VCaP (cell line): ENCODE data around the gene TBC1D1.

Experiments
- H3K27ac ChIP-seq: fragments of 450-650 bp; 2 replicates; pipeline ENCODE4 v1.5.1; 2017
- TF ChIP-seq, protein P1 (sequence below): fragments of 450-650 bp; conservative IDR thresholded peaks from 2 replicates; pipeline ENCODE4 v1.5.1; 2017; ENCODE audit warnings: mild to moderate bottlenecking, moderate library complexity

TBC1D1 gene

DNA sequence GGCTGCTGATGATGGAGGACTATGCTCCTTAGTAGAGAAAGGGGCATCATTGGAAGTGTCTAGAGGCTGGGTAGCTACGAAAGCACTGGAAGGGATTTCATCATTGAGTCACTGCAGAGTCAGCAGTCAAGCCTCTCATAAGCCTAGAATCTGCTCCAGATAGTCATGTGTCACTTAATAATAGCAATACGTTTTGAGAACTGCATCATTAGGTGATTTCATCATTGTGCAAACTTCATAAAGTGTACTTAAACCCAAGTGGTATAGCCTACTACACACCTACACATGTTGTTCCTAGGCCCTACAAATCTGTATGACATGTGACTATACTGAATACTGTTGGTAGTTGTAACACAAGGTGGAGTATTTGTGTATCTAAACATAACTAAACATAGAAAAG lies 234.9 kb downstream of the TBC1D1 start:
- H3K27ac ChIP-seq: no peak overlapping the region
- TF ChIP-seq, protein P1, sequence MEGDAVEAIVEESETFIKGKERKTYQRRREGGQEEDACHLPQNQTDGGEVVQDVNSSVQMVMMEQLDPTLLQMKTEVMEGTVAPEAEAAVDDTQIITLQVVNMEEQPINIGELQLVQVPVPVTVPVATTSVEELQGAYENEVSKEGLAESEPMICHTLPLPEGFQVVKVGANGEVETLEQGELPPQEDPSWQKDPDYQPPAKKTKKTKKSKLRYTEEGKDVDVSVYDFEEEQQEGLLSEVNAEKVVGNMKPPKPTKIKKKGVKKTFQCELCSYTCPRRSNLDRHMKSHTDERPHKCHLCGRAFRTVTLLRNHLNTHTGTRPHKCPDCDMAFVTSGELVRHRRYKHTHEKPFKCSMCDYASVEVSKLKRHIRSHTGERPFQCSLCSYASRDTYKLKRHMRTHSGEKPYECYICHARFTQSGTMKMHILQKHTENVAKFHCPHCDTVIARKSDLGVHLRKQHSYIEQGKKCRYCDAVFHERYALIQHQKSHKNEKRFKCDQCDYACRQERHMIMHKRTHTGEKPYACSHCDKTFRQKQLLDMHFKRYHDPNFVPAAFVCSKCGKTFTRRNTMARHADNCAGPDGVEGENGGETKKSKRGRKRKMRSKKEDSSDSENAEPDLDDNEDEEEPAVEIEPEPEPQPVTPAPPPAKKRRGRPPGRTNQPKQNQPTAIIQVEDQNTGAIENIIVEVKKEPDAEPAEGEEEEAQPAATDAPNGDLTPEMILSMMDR: no peak

DNA sequence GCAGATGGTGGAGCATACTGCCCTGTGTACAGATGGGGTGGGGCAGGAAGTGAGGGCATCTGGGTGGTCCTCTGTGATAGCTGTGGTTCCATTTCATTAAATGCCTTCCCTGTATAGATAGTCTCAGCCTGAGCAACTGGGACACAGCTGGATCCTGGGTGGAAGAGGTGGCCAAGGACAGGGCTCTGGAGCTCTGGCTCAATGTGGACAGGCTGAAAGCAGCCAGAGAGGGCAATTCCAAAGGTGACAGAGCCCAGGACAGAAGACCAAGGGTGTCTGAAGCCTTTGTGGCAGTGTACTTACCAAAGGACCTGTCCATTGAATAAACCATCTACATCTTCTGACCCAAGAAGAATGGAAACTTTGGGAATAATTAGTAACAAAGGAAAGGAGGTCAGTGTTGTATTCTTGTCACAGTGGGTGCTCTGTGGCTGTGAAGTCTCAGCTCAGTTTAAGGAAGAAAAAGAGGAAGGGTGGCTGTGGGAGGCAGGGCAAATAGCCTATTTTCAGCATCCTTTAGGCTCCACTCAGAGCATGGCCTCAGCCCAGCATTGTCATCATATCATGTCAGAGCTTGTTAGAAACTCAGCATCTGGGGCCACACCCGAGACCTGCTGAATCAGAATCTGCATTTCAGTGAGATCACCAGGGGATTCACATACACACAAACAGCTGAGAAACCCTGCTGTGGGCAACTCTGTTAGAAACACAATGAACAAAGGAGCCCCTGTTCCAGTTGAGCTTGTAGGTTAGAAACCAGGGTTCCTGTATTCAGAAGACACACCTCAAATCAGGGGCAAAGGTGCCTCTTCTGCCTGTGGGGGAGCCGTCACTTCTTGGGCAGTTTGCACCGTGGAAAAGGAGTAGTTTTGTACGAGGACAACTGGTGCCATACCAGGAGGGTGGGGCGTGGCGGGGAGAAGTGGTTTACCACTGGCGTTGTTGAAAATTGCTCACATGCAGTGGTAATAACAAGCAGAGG lies 237.9 kb downstream of the TBC1D1 start:
- TF ChIP-seq, protein P1: no peak
- no peak overlapping the region for H3K27ac ChIP-seq

DNA sequence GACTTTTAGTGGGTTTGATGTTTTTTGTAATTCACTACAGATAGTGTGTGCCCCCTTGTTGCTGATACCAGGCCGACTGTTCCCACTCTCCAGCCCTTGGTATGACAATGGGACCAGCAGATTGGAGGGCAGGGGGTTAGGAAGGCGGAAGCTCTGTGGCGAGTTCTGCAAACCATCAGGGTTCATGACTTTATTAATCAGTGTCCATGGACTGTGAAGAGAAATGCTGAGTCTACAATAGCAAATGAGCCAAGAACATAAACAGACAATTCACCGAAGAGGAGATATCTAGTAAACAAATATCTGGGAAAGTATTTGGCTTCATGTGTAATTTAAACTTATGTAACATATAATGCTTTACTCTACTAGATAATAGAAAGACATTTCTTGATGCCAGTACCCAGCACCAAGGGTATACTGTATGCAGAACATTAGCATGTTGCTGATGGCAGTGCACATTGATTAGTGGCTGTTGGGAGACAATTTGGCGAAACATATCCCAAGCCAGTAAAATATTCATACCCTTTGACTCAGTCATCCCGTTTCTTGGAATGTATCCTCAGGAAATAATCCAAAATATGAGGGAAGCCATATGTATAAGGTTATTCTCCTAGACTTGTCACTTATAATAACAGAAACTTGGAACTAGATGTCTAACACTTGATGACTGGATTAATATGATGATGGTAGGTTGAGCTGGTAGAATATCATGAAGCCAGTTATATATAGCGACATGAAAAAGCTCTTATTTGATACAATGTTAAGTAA lies 238.8 kb downstream of the TBC1D1 start:
- no peak overlapping the region for H3K27ac ChIP-seq
- TF ChIP-seq, protein P1: no peak

DNA sequence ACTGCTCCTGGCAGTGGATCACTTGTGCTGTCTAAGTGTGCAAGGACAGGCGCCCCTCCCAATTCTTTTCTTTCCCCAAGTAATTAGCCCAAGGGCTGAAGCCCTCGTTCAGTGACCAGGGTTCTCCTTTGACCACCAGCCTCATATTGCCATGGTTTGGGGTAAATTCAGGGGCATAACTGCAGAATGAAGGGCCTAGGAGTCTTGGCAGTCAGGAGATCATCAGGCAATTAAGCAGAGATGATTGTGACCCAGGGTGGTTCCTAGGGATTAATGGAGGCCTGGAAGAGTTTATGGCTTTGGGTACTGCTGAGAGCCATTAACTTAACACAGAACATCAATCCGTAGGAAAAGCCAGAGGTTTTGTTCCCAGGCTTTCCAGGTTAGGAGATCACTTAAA lies 240.0 kb downstream of the TBC1D1 start:
- H3K27ac ChIP-seq: no peak overlapping the region
- TF ChIP-seq, protein P1: no peak

DNA sequence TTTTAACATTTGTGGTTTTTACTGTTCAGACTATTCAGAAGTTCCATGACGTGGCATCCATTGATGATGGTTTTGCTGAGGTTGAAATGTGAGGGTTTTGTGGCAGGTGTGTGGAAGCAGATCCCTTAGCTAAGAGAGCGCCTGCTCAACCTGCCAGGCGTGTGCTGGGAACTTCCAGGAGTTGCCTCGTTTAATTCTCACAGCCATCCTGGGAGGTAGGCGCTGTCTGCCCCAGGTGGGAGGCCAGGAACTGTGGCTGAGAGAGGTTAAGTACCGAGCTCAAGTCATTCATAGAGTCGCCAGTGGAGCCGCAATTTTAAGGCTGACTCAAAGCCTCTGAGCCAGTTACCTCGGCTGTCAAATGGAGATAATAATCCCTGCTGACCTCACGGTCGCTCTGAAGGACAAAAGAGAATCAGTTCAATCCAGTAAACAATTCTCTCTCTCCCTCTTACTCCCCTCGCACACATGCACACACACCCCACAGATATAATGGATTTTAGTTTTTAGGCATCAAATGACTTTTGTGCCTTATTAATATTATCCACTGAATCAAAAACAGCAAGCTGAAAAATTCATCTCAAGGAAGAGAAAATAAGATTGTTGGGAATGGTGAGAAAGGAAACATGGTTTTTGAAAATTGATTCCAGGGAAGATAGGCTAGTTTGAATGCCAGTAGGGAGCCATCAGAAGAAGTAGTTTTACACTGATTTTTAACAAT lies 240.6 kb downstream of the TBC1D1 start:
- H3K27ac ChIP-seq: no peak overlapping the region
- TF ChIP-seq, protein P1: no peak

DNA sequence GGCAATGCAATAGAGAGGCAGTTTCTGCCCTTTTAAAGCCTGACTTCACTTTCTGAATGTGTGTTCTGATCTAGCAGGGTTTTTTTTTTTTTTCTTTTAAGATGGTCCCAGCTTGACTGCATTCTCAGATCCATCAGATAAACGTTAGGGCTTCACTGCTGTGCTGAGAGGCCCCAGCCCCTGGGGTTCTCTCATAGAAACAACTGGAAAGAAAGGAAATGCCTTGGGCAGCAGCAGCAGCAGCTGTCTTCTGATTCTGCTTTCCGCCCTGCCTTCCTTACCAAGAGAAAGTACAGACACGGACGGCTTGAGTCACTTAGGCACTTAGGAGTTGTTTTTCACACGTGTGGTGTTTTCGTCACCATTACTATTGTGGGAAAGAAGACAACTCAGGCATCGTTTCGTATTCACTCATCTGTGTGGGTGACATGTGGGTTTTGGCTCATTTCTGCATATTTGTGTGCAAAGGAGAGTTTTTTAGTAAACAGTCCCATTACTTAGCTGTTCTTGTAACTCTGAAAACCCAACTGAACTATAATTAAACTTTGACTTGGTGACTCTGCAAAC lies 241.3 kb downstream of the TBC1D1 start:
- no peak overlapping the region for H3K27ac ChIP-seq
- TF ChIP-seq, protein P1: no peak
